Common myeloid progenitor, CD34-positive (primary cell): ENCODE data around the gene CRB3.

Experiments used
- CTCF ChIA-PET: fragments of 350-600 bp; sonication (Branson Sonifier 250); formaldehyde crosslinking; loops from one replicate; lab custom pipeline; 2021; ENCODE audit warnings: antibody characterized with exemption; lab: Charles Lee
- POLR2A ChIA-PET: fragments of 350-600 bp; sonication (Branson Sonifier 250); formaldehyde crosslinking; loops from one replicate; lab custom pipeline; 2021; ENCODE audit warnings: antibody characterized with exemption; lab: Charles Lee
- DNase-seq, 3 donors: peaks; one replicate each; pipeline versions ENCODE4 v3.0.0 to v3.0.0-alpha.2; 2013
- H3K27ac ChIP-seq, 2 experiments: 1 replicate in 1 of 2; 2 replicates in 1 of 2; pipeline ENCODE4 v1.7.0; 2013; ENCODE audit warnings: inconsistent platforms in 2 of 2, low read length in 2 of 2, mild to moderate bottlenecking in 2 of 2, low read depth in 1 of 2, moderate library complexity in 1 of 2; ENCODE audit not compliant: severe bottlenecking in 2 of 2, insufficient read depth in 1 of 2, poor library complexity in 1 of 2
- H3K27me3 ChIP-seq, 5 experiments: replicated peaks in 2 of 5; 1 replicate in 3 of 5; 2 replicates in 2 of 5; pipeline versions ENCODE4 v1.6.1 to v1.7.0; 2013; ENCODE audit warnings: low read length in 4 of 5, mild to moderate bottlenecking in 2 of 5, moderate library complexity in 2 of 5, inconsistent platforms in 1 of 5; ENCODE audit not compliant: insufficient read depth in 5 of 5, control insufficient read depth in 4 of 5
- H3K36me3 ChIP-seq, 4 experiments: 1 replicate in 2 of 4; 2 replicates in 2 of 4; pipeline versions ENCODE4 v1.6.1 to v1.7.0; 2013; ENCODE audit warnings: low read length in 3 of 4, control low read depth in 1 of 4, mild to moderate bottlenecking in 1 of 4; ENCODE audit not compliant: control insufficient read depth in 4 of 4, insufficient read depth in 4 of 4
- H3K4me1 ChIP-seq, 4 experiments: 1 replicate in 3 of 4; 2 replicates in 1 of 4; pipeline versions ENCODE4 v1.6.1 to v1.7.1; 2013; ENCODE audit warnings: low read length in 3 of 4, mild to moderate bottlenecking in 3 of 4, control low read depth in 1 of 4, inconsistent platforms in 1 of 4, moderate library complexity in 1 of 4; ENCODE audit not compliant: control insufficient read depth in 4 of 4, insufficient read depth in 4 of 4; ENCODE audit errors: control extremely low read depth in 1 of 4
- H3K4me3 ChIP-seq, 7 experiments: 1 replicate in 4 of 7; 2 replicates in 3 of 7; pipeline versions ENCODE4 v1.5.1 to v1.7.0; 2013; ENCODE audit warnings: mild to moderate bottlenecking in 7 of 7, low read length in 6 of 7, moderate library complexity in 6 of 7, inconsistent platforms in 2 of 7, low read depth in 2 of 7, control low read depth in 1 of 7; ENCODE audit not compliant: insufficient read depth in 4 of 7, control insufficient read depth in 1 of 7; ENCODE audit errors: extremely low read depth in 1 of 7
- H3K9me3 ChIP-seq, 5 experiments: 1 replicate in 4 of 5; 2 replicates in 1 of 5; pipeline versions ENCODE4 v1.6.1 to v1.7.1; 2013; ENCODE audit warnings: low read length in 4 of 5, mild to moderate bottlenecking in 2 of 5, inconsistent platforms in 1 of 5, low read depth in 1 of 5, moderate library complexity in 1 of 5; ENCODE audit not compliant: control insufficient read depth in 4 of 5, insufficient read depth in 2 of 5; ENCODE audit errors: control extremely low read depth in 1 of 5
- WGBS: methylation state at CpG from one replicate; pipeline ENCODE4 v1.1.5; 2013; ENCODE audit not compliant: insufficient coverage; 5-methylcytosine and 5-hydroxymethylcytosine counted together

Gene CRB3

DNA sequence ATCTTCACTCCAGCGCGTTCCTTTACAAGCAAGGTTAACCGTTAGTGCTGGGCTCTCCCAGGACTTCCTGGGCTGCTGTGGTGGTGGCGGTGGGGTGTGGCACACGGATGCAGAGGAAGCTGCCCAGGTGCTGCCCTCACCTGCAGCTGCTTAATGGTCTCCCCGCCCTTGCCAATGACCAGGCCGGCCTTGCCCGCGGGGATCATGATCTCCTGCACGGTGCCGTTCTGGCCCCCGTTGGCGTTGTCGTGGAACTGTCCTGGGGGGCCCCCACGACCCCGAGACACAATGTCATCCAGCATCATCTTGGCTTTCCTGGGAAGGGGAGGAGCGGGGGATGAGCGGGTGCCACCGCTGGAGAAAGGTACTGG lies 45.5 kb upstream of the CRB3 start:
- CTCF ChIA-PET = no interaction called here
- no peak overlapping the region for H3K4me3 ChIP-seq
- peaks cover 9 to 92% (median 74%) of the 10 kb centered on the region in 4 experiments for H3K36me3 ChIP-seq
- H3K27ac ChIP-seq = no peak overlapping the region
- POLR2A ChIA-PET = no interaction called here
- no peak for DNase-seq
- H3K4me1 ChIP-seq = peaks cover 0 to 18% (median 15%) of the 10 kb centered on the region in 4 experiments
- 97% methylated on average over 17 of the region's 19 CpGs for WGBS
- no peaks in the 10 kb centered on the region for H3K9me3 ChIP-seq
- no peaks in the 10 kb centered on the region for H3K27me3 ChIP-seq

- ChIA-PET CTCF (interaction anchor here (0.9 to 1.3 kb wide), 2 partner anchors 11 to 60 kb away, joined by 3 to 5 read pairs; partner anchors contain the start of gene DENND1C), POLR2A (no interaction called here)
- H3K36me3 ChIP-seq = peaks cover 9 to 66% (median 52%) of the 10 kb centered on the region in 4 experiments
- no peak overlapping the region for H3K4me3 ChIP-seq
- peak overlapping the region in 1 of 2 experiments; percentile 50 for H3K27ac ChIP-seq
- WGBS = 98% methylated on average over 19 of the region's 20 CpGs
- no peaks in the 10 kb centered on the region for H3K27me3 ChIP-seq
- peaks cover 0 to 28% (median 23%) of the 10 kb centered on the region in 4 experiments for H3K4me1 ChIP-seq
- no peaks in the 10 kb centered on the region for H3K9me3 ChIP-seq
- DNase-seq = no peak
Measured at GRCh38 chr19:6421075-6422014, 42.7 kb upstream of the CRB3 start.

- Histone ChIP-seq H3K27me3 (no peaks in the 10 kb centered on the region), H3K36me3 (peaks cover 5 to 43% (median 34%) of the 10 kb centered on the region in 4 experiments), H3K9me3 (no peaks in the 10 kb centered on the region), H3K27ac (peak overlapping the region; percentile 61 to 89), H3K4me1 (peaks cover 0 to 28% (median 23%) of the 10 kb centered on the region in 4 experiments), H3K4me3 (peak overlapping the region; percentile 57 to 98 (median 86))
- POLR2A ChIA-PET = interaction anchor here (1.4 kb wide), 1 partner anchor 12 kb away, joined by 4 read pairs; no protein-coding TSS in a partner anchor
- DNase-seq = peak; percentile 42 to 49 (median 46)
- 2% methylated on average over 11 of the region's 20 CpGs for WGBS
- CTCF ChIA-PET = interaction anchor here (1.3 to 1.7 kb wide), 2 partner anchors 31 to 63 kb away, joined by 3 read pairs; partner anchors contain the start of gene GTF2F1
Measured at GRCh38 chr19:6423499-6424194, 40.4 kb upstream of the CRB3 start.

- DNase-seq = peak in 2 of 3 donors; percentile 39 to 42
- POLR2A ChIA-PET = interaction anchor here (0.6 to 1.4 kb wide), 2 partner anchors 31 to 48 kb away, joined by 3 to 7 read pairs; partner anchors contain the start of gene GTF2F1
- Histone ChIP-seq H3K27ac (peak within 1 kb of the TSS; percentile 61 to 89), H3K4me1 (peaks cover 0 to 28% (median 23%) of the 10 kb centered on the region in 4 experiments), H3K36me3 (peaks cover 5 to 36% (median 27%) of the 10 kb centered on the region in 4 experiments), H3K9me3 (no peaks in the 10 kb centered on the region), H3K4me3 (peak within 1 kb of the TSS; percentile 57 to 98 (median 86)), H3K27me3 (no peaks in the 10 kb centered on the region)
- CTCF ChIA-PET = interaction anchor here (1.5 to 1.7 kb wide), 2 partner anchors 32 to 250 kb away, joined by 3 read pairs; partner anchors contain the start of gene GTF2F1
- under 1% methylated on average over 50 of the region's 114 CpGs for WGBS
Measured at GRCh38 chr19:6424195-6424938, 39.7 kb upstream of the CRB3 start, which contains the start of gene KHSRP. Gene KHSRP (minus strand): TSS chr19:6424811. CDS start chr19:6424701, 110 bp downstream.

GRCh38 chr19:6424939-6425731 lies 38.9 kb upstream of the CRB3 start:
- Histone ChIP-seq H3K4me1 (peaks cover 0 to 28% (median 23%) of the 10 kb centered on the region in 4 experiments), H3K27ac (peak overlapping the region in 1 of 2 experiments; percentile 62), H3K36me3 (peaks cover 5 to 28% (median 19%) of the 10 kb centered on the region in 4 experiments), H3K9me3 (no peaks in the 10 kb centered on the region), H3K27me3 (no peaks in the 10 kb centered on the region), H3K4me3 (peak overlapping the region in 3 of 7 experiments; percentile 17 to 81 (median 28))
- DNase-seq = peak; percentile 100
- ChIA-PET POLR2A (interaction anchor here (0.6 to 1.4 kb wide), 2 partner anchors 31 to 49 kb away, joined by 3 to 7 read pairs; partner anchors contain the start of gene GTF2F1), CTCF (interaction anchor here (1.5 kb wide), 1 partner anchor 249 kb away, joined by 3 read pairs; no protein-coding TSS in a partner anchor)
- 6% methylated on average over 41 of the region's 43 CpGs for WGBS
